HG03342 (cell line): ENCODE results near the gene TNFAIP8L3.
"Not testable (repeated sequence)": the region's sequence is repeated elsewhere in the genome, so short reads cannot be mapped to it uniquely, and the experiment has no call there.

ENCODE experiments used
- ATAC-seq: cut with Tn5 transposase; IDR thresholded peaks from one replicate; pipeline ENCODE4 v1.9.1; 2021; ENCODE audit warnings: mild to moderate bottlenecking, moderate library complexity; ENCODE audit not compliant: unreplicated experiment

TNFAIP8L3 gene

DNA sequence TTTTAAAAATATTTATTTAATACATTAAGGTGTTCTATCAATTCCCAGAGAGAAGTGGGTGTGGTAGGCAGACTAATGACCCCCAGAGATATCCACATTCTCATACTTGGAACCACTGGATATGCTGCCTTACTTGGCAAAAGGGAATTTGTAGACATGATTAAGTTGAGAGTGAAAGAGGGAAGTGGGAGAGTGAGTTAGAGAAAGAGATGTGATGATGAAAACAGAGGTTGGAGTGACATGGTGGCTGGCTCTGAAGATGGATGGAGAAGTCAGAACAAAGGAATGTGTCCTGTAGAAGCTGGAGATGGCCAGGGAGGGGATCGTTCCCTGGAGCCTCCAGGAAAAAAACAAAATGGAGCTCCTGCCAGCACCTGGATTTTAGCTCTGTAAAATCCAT is 32.0 kb downstream of the TNFAIP8L3 start:
- no peak for ATAC-seq

DNA sequence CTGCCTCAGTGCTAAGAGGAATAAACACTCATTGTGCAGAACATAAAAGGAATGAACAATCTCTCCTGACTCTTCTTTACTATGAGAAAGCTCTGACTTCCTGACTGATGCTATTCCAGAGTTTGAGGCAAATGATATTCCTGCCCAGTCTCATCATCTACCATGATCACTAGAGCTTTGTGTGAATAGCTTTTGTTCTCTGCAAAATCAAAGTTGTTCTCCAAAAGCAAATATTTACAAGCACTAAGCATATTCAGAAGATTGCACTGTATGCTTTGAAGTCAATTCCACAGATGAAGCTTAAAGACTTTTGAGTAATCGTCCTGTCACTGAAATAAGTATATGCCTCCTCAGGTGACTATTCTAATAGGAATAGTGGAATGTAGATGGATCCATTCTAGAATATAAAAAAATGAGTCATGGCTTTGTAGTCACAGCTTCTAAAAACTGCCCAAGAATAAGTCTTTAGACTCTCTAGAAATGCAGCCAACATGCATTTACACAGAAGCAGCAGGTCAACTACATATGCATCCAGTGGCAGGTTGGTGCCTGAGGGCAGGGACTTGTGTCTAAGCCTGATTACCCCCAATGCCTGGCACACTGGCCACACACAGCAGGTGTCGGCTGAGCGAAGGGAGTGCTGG is 34.6 kb downstream of the TNFAIP8L3 start:
- ATAC-seq: no peak

DNA sequence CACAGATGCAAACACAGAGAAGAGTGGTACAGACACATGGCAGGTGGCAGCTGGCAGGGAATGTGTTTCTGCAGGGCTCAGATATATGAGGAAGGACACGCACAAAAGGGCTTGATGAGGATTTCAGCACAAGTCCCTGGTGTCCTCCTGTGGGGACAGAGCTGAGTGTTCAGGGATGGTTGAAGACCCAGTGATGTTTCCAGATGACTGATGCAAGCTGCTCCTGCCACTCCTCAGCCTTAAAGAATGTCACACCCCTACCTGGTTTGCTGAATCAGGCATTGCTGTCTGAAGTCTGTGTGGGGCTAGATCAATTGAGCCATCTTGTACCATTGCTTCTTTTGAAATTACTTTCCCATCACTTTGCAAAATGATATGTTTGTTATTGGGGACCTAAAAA is 40.2 kb downstream of the TNFAIP8L3 start:
- ATAC-seq: no peak

DNA sequence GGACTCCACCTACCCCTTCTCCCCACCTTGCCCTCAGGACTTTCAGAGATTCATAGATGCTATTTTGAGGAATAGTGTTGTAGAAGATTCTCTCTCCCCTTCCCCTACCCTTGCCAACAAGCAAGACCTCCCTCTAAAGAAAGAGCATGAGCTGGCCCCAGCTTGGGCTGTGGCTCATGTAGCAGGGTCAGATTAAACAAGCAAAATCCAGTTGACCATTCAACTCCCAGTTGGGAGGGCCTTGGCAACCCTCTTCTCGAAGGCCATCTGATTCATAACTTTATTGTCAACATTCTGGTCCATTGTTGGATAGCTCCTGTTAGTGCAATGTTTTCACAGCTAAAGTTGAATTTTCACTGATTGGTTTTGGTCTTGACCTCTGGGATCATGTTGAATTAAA is 41.1 kb downstream of the TNFAIP8L3 start:
- no peak for ATAC-seq

DNA sequence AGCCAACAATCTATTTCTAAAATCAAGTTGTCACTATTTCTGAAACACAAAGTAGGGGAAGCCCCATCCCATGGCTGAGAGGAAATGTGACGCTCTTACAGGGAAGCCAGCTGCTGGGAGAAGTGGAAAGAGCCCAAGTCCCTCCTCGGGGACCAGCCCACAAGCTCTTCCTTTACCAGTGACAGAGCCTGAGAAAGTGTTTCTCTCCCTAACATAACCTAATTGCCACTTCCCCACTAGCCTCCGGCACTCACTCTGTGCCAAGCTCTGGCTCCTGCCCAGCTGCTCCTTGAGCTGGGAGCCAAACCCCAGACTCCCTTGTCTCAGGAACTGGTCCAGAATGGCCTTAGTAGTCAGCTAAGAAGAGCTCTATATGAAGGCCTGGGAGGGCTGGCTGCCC is 42.9 kb downstream of the TNFAIP8L3 start:
- no peak for ATAC-seq

DNA sequence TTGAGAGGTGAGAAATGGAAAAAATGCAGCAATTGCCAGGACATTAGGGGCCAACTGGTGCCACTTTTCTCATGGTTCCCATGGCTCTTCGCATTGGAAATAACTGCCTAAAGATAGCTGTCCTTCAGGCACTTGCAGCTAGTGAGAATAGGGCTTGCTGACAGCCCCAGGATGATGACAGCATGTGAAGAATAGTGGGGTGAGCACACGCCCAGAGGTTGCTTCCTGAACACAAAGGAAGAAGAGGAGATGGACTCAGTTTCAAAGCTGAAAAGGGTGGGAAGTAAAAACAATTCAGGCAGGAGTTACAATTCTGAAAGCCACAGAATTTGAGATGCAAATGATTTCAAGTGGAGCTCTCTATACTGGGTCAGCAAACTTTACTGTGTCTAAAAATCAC is 45.6 kb downstream of the TNFAIP8L3 start:
- no peak for ATAC-seq

DNA sequence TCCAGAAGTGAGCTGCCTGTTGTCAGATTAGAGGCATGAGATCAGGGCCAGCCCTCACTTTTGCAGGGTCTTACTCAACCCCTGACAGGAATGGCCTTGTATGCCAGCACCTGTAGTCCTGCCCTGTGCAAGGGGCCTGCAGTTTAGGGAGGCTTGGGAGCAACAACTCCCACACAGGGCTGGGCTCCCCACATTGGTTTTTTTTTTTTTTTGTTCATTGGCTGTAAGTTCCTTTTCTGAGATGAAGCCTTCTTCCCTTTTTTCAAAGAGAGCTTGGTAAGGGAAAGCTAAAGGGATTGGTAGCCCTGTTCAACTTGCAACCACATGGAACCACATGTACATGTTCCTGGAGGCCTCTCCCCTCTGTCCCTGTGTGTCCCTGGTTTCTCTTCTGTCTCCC is 46.4 kb downstream of the TNFAIP8L3 start:
- ATAC-seq: no peak

DNA sequence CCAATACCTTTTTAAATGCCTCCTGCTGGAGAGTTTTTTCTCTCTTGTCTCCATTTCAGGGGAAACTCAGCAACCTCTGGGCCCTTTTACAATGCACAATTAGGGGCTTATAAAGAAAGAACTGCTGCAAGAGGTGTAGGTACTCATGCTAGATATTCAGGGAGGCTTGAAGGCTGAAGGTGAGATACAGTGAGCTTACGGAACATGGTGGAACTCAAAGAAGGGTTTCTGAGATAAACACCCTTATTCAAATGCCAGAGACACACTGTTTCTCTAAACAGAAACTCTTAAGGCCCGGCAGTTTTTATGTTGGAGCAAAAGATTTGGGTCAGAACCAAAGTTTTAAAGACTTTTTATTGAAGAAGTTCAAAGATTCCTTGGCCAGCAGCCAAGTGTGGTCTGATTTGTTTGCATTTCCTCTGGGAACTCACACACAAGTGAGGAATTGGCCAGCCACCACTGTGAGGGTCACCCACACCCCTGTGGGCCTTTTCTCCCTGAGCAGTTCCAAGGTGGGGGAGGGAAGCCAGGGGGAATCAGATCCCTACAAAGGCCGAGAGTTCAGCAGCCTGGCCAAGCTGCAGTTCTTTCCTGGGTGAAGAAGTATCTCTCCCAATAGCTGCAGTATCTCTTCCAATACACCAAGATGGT is 47.8 kb downstream of the TNFAIP8L3 start:
- no peak for ATAC-seq

DNA sequence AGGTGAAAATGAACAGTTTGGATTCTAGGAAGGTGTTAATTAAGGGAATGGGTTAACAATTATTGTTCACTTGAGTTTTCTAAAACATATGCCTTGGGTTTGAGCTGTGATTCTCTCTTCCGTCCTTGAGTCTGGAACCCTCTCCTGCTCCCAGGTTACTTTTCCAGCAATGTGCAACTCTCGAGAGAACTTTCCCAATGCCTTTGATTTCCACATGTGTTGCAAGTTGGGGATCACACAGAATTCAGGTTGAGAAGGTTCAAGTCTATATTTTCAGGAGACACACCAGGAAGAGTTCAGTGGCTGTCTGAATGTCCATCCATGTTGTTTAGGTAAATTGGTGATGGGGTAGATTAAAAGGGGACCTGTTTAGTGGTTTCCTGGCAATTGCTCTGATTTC is 48.7 kb downstream of the TNFAIP8L3 start:
- ATAC-seq: no peak

DNA sequence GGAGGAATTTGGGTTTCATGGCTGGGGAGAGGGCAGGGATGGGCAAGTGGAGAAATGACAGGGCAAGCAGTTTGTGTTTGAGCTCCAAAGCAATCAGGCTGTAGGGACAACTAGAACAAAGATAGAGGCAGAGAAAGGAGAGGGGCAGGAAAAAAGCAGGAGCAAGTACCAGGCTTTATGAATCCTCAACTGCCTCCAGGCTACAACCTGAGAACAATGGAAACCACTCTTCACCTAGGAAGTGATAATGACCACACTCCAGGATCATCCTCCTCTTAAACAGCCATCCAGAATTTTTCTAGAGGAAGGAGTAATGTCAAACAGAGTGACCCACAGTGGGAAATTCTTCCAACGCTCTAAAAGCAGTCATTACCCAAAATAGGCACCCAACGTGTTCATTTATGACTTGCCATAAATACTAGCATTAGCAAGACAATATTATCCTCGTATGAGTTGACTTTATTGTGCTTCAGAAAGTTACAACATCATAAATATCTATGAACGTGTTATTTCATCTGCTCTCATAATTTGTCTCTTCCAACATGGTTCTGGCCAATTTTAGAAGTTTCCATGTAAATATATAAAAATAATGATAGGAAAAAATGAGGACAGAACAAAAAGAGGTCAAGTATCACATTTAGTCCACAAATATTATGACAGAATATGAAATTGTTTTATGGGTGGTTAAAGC is 50.5 kb downstream of the TNFAIP8L3 start:
- no peak for ATAC-seq

DNA sequence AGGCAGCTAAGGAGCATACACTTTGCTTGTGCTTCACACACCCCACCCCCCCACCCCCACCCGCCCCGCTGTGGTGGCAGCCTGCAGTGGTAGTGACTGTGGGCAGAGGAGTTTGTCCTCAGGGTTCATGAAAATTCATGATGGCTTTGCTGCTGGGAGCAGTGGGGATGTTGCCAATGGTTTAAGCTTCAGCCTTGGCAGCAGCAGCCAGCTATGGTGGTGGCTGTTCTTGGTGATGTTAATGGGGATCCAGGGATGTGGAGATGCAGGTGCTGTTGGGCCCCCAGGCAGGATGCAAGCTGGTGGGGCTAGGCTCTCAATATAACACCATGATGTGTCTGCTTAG is 55.8 kb downstream of the TNFAIP8L3 start:
- ATAC-seq: no peak

DNA sequence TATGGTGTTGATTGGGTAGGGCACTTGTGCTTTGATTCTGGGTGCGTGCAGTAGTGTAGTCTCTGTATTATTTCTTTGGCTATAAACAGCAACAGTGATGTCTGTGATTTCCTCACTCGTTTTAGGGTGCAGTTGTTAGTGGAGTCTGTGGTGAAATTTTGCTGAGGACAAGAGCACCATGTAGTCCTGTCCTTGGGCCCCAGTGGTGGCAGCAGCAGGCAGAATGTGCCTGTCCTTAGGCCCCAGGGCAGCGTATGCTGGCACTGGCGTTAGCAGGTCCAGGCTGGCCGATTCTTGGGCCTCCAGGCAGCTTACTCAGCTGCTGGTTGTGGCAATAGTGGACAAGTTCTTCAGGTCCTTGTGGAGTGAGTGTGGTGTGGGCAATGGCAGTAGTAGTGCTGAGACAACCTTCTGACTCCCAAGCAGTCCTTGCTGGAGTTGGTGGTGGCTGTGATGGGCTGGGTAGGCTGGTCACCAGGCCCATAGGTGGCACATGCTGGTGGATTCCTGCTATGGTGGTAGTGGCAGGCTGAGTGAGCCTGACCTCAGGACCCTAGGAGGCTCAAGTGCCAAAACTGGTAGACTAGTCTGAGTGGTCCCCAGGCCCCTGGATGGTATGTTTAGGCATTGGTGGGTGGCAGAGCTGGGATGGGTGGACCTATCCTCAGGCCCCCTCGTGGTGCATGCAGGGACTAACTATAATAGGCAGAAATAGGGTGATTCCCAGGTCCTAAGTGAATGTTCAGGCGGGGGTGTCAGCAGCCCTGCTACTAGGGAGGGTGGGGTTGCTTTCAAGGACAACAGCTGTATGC is 56.3 kb downstream of the TNFAIP8L3 start:
- ATAC-seq: no peak

DNA sequence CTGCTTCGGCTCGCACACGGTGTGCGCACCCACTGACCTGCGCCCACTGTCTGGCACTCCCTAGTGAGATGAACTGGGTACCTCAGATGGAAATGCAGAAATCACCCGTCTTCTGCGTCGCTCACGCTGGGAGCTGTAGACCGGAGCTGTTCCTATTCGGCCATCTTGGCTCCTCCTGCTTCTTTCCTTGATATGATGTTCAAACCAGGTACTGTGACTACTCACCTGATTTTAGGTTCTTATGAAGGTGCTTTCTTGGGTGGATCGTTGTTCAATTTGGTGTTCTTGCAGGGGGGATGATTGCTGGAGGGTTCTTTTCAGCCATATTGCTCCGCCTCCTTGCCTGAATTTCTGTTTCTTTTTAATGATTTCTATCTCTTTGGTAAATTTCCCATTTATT is 57.2 kb downstream of the TNFAIP8L3 start:
- ATAC-seq: not testable (repeated sequence)

DNA sequence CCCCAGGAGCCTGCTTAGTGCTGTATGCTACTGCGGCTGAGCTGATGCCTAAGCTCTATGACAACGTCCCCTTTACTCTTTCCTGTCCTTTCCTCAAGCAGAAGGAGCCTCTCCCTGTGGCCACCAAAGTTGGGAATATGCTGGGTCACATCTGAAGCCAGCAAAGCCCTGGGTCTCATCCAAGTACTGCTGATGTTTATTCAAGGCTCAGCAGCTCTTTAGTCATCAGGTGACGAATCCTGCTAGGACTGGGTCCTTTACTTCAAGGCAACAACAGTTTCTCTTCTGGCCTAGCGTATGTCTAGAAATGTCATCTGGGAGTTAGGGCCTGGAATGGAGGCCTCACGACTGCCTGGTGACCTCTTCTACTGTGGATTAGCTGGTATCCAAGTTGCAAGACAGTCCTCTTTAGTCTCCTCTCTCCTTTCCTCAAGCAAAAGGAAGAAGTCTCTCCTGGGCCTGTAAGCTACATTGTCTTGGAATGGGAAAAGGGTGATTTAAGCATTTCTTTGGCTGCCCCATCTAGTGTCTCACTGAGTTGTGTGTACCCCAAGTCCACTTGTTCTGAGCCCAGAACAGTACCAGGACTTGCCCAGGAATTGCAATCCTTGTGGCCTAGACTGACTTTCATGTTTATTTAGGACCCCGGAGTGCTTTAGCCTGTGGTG is 63.9 kb downstream of the TNFAIP8L3 start:
- ATAC-seq: no peak

DNA sequence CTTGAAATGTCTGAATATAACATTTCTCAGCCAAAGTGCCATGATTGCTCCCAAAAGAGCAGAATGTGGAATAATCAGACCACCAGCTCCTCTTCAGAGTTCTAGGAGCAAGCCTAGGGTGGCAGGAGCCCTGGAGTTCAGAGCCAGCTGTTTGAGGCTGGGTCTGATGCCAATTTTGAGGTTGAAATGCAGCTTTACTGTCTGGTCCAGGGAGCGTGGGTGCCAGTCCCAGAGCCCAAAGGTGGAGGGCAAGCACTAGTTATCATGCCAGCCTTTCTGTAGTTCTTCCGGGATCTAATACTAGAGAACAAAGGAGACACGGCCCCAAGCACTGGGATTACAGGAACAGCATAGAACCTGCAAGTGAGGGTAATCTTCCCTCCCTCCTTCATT is 69.3 kb downstream of the TNFAIP8L3 start:
- no peak for ATAC-seq

DNA sequence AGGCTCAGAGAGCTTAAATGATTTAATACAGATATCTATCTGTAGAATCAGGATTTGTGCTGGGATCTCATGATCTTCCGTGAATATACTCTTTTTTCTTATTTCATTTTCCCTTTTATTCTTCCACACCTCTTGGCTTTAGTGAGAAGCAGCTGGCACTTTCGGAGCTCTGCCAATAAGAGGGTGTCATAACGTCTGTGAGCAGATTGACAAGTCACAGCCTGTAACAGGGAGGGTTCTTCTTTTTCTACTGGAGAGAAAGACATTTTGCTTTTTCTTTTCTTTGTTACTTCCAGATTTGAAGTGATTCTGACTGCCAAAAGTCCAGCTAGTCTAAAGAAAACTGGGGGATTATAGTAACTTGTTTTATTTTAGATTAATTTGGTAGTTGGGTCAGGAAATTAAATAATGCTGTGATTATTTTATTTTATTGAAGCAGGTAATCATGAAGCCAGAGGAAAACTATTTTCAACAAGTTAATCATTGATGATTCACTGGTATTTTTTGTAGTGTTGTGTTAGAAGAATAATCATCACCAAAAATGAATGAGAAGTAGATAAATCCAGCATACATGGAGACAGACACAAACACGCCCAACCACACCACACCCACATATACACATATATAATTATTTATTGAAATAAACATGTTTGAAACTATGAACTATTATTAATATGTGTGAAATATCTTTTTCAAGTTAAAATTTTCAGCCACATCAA is 69.8 kb downstream of the TNFAIP8L3 start:
- no peak for ATAC-seq

DNA sequence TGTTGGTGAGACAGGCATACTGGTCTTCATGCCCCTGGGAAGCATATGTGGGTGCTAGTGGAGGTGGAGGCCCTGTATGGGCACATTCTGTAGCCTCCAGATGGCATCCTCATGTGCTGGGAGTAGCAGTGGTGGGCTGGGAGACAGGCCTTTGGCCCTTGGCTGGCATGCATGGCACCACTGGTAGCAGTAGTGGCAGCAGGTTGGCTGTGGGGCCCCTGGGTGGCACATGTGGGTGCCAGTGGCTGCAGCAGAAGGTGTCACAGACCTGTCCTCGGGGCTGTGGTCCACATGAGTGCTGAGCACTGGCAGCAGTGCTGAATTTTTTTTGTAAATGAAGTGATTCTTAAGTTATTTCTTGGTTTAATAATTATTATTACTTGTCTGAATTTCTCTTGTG is 71.2 kb downstream of the TNFAIP8L3 start:
- ATAC-seq: no peak

DNA sequence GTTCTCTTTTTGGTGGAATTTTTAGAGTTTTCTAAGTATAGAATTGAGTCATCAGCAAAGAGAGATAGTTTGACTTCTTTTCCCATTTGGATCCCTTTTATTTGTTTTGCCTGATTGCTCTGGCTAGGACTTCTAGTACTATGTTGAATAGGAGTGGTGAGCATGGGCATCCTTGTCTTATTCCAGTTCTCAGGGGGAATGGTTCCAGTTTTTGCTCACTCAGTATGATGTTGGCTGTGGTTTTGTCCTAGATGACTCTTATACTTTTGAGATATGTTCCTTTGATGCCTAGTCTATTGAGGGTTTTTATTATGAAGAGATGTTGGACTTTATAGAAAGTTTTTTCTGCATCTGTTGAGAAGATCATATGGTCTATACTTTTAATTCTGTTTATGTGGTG is 72.5 kb downstream of the TNFAIP8L3 start:
- ATAC-seq: no peak

DNA sequence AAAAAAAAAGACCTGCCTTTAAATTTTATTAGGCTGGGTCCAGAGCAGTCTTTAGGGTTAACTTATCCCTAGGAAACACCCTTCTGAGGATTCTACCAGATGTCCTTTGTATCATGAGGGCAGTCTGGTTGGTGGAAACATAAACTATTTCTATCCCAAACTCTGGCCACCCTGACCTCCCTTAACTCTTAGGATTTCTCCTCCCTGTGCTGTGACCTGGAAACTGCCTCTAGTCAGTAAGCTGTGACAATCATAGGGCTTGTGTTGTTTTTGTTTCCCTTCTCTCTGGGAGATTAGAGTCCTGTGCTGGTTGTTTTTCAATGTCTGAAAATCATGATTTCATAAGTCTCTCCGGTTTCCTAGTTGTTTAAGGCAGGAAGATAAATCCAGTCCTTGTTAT is 78.1 kb downstream of the TNFAIP8L3 start:
- ATAC-seq: no peak

DNA sequence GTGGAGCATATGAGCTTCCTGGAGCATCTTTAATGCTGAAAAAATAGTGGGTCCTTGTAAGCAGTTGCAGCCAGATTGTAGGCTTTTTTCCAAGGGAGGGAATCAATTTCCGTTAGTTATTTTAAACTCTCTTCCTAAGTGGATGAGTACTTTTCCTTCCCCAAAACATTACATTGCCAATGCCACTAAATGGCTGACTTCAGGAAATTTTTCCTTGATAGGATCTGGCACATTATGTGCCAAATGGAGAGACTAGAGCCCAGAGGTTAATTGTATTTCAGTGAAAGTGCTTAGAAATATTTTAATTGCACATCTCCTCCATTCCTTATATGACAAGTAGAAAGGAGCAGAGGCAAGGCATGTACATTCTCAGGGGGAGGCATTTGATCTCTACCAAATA is 83.5 kb downstream of the TNFAIP8L3 start:
- ATAC-seq: no peak
